GM21423 (cell line): ENCODE data around the gene SLC51A.
"Not testable (repeated sequence)": the region's sequence is repeated elsewhere in the genome, so short reads cannot be mapped to it uniquely, and the experiment has no call there.

Experiments used
- ATAC-seq: cut with Tn5 transposase; IDR thresholded peaks from one replicate; pipeline ENCODE4 v1.9.1; 2021; ENCODE audit warnings: mild to moderate bottlenecking, moderate library complexity; ENCODE audit not compliant: unreplicated experiment

The SLC51A gene

DNA sequence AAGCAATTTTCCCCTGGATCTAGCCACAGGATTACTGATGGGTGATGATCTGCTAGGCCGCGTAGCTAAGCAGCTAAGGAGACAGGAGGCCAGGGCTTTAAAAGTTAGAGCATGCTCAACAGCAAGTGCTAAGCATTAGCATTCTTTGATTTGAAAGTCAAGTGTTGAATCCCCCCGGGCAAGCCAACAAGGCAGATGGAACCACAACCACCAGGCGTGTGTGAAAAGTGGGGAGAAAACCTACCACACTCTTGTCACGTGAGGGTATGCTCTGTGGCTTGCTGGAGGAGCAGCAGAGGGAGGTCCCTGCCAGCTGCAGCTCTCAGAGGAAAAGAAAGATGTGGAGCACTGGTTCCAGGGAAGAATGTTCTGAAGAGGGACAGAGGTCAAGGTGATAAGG, 20.9 kb downstream of the SLC51A start:
- ATAC-seq = no peak

DNA sequence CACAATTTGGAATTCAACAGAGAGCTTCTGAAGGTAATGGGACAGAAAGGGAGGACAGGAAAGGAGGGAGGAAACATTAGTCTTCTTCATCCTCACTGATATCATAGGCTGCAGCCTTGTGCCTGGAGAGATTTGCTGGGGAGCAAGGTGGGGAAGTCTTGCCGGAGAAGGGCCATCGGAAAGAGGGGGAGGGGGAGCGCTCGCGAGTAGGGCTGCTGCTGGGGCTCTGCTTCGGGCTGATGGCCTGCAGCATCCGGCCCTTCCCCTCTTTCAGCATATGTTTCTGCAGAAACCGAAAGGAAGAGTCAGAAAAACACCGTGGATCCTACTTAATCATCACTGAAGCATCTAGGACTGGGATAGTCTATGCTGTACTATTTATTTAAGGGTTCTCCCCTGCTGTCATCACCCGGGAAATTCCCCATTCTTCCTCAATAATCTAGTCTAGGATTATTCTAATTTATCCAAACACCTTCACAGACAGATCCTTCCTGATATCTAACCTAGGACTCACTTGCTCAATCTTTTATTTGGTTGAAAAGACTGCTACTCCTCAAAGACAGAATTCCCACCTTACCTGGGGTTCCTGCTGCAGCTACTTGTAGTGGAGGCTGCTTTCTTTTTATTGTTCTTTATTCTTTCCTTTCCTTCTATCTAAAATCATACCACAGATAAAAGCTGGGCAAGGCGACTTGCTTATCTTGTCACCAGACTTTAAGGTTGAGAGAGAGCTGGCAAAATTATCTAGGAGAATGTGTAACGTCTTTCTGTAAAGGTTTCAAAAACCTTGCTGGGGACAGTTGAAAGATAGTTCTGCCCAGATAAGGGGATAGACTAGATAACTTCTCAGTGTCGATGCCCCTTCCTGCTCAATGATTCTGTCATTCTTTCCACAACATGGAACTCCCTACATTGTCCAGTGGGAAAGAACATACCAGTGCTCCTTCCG, 22.6 kb downstream of the SLC51A start:
- ATAC-seq = no peak

DNA sequence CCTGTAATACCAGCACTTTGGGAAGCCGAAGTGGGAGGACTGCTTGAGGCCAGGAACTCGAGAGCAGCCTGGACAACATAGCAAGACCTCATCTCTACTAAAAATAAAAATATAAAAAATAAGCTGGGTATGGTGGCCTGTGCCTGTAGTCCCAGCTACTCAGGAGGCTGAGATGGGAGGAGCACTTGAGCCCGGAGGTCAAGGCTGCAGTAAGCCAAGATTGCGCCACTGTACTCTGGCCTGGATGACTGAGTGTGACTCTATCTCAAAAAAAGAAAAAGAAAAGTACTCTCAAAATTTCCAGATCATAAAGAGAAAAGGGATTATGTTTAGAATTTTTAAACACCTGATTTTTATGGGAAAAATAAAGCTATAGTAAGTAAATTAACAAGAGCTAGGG, 24.1 kb downstream of the SLC51A start:
- no peak for ATAC-seq

DNA sequence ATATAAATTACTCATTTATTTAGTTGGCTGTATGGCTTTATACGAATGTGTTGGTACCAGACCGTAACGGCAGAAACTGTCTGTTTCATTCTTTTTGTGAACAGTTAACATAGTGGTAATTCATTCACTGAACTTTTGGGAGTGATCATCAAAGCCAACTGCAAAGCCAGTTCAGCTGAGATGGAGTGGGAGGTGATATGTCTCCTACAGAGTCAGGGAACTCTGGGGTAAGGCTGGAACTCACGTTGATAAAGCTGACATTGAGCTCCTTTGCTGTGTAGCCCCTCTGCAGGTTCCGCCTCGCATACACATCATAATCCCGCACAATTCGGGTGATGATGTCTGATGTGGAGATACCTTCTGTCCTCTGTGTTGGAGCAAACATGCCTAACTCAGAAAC, 25.4 kb downstream of the SLC51A start:
- ATAC-seq = no peak

DNA sequence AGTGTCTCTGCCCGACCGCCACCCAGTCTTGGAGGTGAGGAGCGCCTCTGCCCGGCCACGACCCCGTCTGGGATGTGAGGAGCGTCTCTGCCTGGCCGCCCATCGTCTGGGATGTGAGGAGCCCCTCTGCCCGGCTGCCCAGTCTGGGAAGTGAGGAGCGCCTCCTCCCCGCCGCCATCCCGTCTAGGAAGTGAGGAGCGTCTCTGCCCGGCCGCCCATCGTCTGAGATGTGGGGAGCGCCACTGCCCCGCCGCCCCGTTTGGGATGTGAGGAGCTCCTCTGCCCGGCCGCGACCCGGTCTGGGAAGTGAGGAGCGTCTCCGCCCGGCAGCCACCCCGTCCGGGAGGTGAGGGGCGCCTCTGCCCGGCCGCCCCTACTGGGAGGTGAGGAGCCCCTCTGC, 27.8 kb downstream of the SLC51A start:
- not testable (repeated sequence) for ATAC-seq

DNA sequence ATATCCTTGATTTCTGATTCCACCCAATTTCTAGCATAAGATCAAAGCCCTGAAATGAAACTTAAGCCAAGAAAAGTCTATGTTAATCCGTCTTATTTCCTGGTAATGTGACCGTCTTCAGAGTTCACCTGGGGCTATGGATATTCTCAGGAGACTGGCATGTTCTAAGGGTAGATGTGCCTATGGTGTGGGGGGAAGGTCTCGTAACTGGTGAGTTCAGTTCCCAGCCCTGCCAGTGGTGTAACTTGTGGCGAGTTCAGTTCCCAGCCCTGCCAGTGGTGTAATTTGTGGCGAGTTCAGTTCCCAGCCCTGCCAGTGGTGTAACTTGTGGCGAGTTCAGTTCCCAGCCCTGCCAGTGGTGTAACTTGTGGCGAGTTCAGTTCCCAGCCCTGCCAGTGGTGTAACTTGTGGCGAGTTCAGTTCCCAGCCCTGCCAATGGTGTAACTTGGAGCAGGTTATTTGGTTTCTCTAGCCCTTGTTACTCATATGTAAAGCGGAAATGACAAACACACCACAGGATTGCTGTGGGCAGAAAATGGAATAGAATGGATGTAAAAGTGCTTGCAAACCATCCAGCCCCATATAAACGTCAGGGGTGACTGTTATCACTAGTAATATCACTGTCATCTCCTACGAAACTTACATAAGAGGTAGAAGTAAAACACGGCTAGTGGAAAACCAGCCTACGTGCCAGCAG, 30.4 kb downstream of the SLC51A start:
- no peak for ATAC-seq

DNA sequence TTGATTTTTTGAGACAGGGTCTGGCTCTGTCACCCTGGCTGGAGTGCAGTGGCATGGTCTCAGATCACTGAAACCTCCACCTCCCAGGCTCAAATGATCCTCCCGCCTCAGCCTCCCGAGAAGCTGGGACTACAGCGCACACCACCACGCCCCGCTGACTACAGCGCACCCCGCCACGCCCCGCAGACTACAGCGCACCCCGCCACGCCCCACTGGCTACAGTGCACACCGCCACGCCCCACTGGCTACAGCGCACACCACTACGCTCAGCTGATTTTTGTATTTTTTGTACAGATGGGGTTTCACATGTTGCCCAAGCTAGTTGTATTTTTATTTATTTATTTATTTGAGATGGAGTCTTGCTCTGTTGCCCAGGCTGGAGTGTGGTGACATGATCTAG, 35.6 kb downstream of the SLC51A start:
- no peak for ATAC-seq

DNA sequence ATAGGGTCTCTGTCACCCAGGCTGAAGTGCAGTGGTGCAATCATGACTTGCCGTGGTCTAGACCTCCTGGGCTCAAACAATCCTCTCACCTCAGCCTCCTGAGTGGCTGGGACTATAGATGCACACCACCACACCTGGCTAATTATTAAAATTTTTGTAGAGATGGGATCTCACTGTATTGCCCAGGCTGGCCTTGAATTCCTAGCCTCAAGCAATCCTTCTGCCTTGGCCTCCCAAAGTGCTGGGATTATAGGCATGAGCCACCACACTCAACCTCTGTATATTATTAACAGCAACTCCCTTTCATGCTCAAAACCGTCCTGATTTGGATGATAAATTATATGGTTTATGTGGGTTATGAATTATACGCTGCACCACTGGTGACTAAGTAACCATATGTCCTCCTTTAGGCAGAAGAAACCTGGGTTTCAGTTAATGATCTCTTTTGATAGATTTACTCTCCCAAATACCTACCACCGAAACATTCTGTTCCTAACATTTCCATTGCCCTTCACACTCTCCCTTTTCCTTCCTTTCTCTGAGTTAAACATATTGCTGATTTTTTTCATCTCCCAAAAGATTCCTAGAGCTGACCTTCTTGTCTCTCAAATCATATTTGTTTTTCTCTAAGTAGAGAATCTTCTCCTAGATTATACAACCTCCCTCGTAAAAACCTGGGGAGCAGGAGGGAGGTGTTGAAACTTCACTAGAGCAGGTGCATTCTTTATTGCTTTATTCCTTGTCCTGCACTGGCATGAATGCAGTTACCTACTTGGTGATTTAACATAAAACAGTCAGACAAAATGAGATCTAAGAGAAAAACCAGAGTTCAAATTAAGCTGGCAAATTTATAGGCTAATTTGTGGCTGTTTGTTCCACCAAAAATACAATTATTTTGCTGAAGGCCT, 38.3 kb downstream of the SLC51A start:
- ATAC-seq = no peak

DNA sequence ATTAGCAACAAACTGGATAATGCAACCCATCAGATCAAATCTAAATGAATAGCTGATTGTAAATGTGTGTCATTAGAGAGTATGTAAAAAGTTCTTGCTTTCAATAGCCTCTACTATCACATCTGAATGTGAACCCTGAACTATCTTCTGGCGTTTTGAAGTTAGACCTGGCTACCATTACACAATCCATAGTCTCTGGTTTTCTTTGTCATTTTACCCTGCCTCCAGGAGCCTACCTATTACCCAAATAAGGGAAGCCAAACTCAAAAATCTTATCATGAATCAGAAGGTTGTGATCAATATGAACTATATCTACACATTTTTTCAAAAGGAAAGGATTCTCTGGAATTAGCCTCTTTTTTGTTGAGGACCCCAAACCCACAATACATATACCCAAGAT, 39.4 kb downstream of the SLC51A start:
- no peak for ATAC-seq

DNA sequence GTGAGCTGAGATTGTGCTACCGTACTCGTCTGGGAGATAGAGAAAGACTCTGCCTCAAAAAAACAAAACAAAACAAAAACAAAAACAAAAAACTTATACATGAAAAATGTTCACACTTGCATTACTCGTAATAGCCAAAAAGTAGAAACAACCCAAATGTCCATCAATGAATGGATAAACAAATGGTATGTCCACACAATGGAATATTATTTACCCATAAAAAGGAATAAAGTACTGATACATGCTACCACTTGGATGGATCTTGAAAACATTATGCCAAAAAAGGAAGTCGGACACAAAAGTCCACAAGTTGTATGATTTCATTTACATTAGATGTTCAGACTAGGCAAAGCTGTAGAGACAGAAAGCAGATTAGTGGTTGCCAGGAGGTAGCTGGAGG, 44.5 kb downstream of the SLC51A start:
- no peak for ATAC-seq

DNA sequence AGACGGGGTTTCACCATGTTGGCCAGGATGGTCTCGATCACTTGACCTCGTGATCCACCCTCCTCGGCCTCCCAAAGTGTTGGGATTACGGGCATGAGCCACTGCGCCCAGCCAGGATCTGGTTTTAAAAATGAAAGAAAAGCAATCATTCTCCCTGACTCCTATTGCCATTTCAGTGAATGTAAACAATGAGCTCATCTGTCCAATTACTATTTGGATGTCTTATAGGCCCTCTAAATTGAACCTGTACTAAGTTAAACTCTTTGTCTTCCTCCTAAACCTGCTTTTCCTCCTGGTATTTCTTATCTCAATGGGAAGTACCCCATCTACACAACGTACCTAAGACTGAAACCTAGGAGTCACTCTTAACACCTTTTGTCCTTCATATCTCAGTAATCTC, 47.5 kb downstream of the SLC51A start:
- ATAC-seq = no peak

DNA sequence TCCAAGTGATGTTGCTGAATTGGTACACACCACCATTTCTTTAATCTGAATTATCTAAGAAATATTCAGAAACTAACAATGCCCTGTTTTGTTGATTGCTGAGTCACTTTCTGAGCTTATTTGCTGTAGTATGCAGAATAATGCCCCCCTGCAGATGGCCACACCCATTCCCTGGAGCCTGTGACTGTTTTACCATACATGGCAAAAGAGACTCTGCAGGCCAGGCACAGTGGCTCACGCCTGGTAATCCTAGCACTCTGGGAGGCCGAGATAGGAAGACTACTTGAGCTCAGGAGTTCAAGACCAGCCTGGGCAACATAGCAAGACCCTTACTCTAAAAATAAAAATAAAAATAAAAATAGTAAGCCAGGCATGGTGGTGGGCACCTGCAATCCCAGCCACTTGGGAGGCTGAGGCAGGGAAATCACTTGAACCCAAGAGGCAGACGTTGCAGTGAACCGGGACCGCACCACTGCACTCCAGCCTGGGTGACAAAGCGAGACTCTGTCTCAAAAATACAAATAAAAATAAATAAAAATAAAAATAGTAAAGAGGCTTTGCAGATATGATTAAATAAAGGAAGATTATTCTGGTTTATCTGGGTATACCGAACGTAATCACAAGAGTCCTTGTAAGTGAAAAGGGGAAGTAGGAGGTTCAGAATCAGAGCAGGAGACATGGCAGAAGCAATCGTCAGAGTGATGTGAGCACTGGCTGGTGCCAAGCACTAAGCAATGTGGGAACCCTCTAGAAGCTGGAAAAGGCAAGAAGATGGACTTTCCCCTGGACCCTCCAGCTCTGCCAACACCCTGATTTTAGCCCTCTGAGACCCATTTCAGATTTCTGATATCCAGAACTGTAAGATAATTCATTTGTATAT, 52.2 kb downstream of the SLC51A start:
- ATAC-seq = no peak

DNA sequence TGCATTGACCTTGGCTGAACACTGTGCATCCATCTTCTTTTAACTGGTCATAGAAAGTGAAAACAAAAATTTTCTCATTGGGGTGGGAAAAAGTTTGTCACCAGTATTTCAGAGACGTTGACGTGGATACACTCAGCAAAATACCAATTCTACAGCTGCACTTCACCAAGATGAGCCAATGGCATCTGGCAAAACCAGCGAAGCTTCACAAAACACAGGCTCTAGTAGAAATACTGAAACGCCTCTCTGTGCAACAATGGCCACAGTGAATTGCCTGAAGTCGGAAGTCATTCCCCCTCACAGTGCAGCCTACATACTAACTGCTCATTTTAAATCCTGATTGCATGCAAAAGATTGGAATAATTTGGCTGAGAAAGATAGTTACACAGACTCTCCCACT, 54.2 kb downstream of the SLC51A start:
- ATAC-seq = no peak

DNA sequence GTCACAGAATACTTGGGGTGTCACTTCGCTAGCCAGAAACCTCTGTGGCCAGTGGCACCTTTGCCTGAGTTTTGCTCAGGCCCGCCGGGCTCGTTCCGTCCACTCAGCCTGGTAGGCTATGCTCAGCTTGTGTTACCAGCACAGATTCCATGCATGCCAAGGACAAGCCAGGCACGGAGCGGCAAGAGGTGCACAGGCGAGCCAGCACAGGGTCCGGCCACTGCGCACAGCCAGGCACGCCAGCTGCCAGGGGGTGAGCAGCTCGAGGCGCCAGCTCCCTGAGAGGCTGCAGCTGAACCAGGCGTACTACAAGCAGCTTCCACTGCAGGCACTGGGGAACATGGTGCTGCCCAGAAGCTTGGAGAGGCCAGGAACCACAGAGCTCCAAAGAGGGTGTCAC, 56.5 kb downstream of the SLC51A start:
- no peak for ATAC-seq

DNA sequence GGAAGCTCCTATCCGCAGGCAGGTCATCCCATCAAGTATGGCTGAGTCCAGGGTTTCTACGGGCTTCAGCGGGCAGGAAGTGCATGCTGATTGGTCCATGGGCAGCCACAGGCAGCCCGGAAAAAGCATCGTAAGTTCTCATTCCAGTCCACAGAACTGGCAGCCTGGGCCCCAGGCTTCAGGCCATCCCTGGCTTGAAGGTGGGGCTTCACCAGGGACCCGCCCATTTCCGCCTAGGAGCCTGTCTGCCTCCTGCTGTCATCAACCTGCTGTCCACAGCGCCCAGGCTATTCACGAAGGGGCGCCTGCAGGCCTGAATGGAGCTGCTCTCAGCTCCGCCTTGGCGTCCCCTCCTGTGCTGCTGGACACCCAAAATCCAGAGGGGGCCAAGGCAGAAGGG, 57.3 kb downstream of the SLC51A start:
- no peak for ATAC-seq

DNA sequence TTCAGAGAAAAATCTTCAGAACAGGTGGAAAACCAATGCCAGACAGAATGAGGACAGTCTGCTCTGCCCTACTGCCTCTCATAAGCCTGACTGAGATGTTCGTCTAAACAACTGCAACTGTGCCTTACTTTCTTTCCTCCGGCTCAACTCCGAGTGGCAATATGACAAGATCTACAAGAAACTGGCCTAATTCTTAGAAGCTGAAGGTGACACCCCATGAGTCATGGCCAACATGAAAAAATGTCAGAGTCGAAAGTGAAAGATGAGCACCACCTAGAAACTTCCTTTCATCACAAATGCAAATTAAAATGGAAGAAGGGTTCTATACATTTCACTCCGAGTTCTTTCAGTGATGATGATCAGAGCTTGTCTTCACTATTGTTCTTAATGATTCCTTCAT, 58.3 kb downstream of the SLC51A start:
- peak; percentile 89 for ATAC-seq

DNA sequence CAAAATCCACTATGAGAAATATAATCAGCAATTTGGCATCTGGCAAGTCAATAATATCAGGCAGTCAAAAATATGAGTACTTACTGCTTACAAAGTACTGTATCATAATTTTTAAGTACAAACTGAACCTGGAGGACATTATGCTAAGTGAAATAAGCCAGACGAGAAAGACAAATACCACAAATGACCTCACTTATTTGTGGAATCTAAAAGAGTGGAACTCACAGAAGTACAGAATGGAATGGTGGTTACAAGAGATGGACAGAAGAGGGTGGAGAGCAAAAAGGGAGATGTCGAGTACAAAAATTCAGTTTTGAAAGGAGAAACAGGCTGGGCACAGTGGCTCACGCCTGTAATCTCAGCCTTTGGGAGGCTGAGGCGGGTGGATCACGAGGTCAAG, 58.8 kb downstream of the SLC51A start:
- ATAC-seq = no peak

DNA sequence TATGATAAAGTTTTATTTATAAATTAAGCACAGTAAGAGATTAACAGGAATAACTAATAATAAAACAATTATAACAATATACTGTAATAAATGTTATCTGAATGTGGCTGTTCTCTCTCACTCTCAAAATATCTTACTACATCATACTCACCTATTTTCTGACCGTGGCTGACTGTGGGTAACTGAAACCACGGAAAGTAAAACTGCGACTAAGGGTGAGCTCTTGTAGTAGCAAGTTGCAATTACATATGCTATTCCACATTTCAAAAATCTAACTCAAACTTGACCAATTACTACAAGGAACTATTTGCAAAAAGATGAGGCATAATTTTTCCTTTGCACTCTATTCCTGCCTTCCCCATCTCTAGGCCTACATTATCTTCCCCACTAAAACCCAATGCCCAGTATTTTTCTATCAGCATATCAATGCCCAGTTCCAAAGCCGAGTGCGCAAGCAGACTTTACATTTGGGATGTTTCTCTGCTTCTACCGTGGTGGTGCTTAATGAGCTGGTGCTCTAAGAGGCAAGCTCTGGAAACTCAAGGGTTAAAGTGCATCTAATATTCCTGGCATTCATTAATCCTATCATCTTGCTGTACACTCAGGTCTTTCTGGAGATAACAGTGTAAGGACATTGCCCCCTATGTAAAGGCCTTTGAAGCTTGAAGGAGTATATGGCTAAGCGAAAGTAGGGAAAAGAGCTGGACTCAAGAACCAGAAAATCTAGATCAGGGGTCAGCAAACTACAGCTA, 64.5 kb downstream of the SLC51A start:
- ATAC-seq = peak; percentile 55

DNA sequence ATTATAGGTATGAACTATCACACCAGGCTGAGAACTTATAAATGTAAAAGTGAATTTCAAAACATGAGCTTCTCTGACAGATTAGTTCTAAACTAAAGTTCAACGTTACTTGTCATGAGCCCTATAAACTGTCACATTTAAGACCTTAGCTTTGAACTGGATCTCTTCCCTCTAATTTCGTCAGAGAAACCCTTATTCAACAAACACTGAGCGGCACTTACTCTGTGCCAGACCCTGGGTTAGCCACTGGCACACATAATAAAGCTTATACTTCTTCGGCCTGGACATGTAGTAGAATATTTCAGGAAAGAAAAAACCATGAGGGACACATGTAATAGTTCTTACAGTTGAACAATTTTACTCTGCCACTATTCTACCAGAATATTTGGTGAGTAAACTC, 65.6 kb downstream of the SLC51A start:
- no peak for ATAC-seq
